HG02870 (cell line): Measurements from ENCODE around the gene HIP1.
"Not testable (repeated sequence)": the region's sequence is repeated elsewhere in the genome, so short reads cannot be mapped to it uniquely, and the experiment has no call there.

Experiments used
- ATAC-seq: cut with Tn5 transposase; IDR thresholded peaks from one replicate; pipeline ENCODE4 v1.9.1; 2021; ENCODE audit warnings: mild to moderate bottlenecking, moderate library complexity; ENCODE audit not compliant: unreplicated experiment

Gene HIP1

GRCh38 chr7:75646571-75647102 is 92.1 kb downstream of the HIP1 start:
- ATAC-seq = no peak

GRCh38 chr7:75645570-75645969 is 93.2 kb downstream of the HIP1 start:
- no peak for ATAC-seq

GRCh38 chr7:75644589-75644988 is 94.2 kb downstream of the HIP1 start:
- ATAC-seq = no peak

- no peak for ATAC-seq
Observed at GRCh38 chr7:75642810-75643486, 95.8 kb downstream of the HIP1 start.

GRCh38 chr7:75640201-75640600 is 98.5 kb downstream of the HIP1 start:
- ATAC-seq = no peak

GRCh38 chr7:75639886-75640190 is 98.9 kb downstream of the HIP1 start:
- ATAC-seq = no peak

- no peak for ATAC-seq
Observed at GRCh38 chr7:75639071-75639885, 99.5 kb downstream of the HIP1 start.

- ATAC-seq = no peak
Observed at GRCh38 chr7:75638594-75639070, 100.1 kb downstream of the HIP1 start.

- ATAC-seq = no peak
Observed at GRCh38 chr7:75637854-75638593, 100.7 kb downstream of the HIP1 start.

GRCh38 chr7:75635036-75635435 is 103.7 kb downstream of the HIP1 start:
- ATAC-seq = no peak

- ATAC-seq = not testable (repeated sequence)
Observed at GRCh38 chr7:75632587-75632986, 106.2 kb downstream of the HIP1 start.

GRCh38 chr7:75631711-75632110 is 107.0 kb downstream of the HIP1 start:
- ATAC-seq = no peak

- no peak for ATAC-seq
Observed at GRCh38 chr7:75630549-75630948, 108.2 kb downstream of the HIP1 start.

- no peak for ATAC-seq
Observed at GRCh38 chr7:75629044-75629443, 109.7 kb downstream of the HIP1 start.

- no peak for ATAC-seq
Observed at GRCh38 chr7:75628055-75628454, 110.7 kb downstream of the HIP1 start.

- ATAC-seq = no peak
Observed at GRCh38 chr7:75626954-75627353, 111.8 kb downstream of the HIP1 start.

- ATAC-seq = no peak
Observed at GRCh38 chr7:75625868-75626267, 112.9 kb downstream of the HIP1 start.

GRCh38 chr7:75624134-75624832 is 114.5 kb downstream of the HIP1 start:
- no peak for ATAC-seq

- no peak for ATAC-seq
Observed at GRCh38 chr7:75623390-75624133, 115.2 kb downstream of the HIP1 start.

- no peak for ATAC-seq
Observed at GRCh38 chr7:75621124-75621523, 117.6 kb downstream of the HIP1 start.
